ENCODE data around the gene NSG1. TPM values are rescaled to one million over a fixed set of nuclear protein-coding genes. Genes with fewer than 3 reads are reported as not detected.

The NSG1 gene
- total and polyA plus RNA-seq, 4 donors = 145 to 362 (median 248) TPM

GRCh38 chr4:4440333-4441061, 53.6 kb downstream of the NSG1 start:
- no peaks in the 10 kb centered on the region for H3K9me3 ChIP-seq (ENCODE audit: control insufficient read depth, insufficient read depth, low read length)
- no peaks in the 10 kb centered on the region for H3K27me3 ChIP-seq (ENCODE audit: control insufficient read depth, insufficient read depth, low read length)
- no CpG with 5 or more reads among the region's 2 CpGs for WGBS (ENCODE audit: insufficient coverage)
- H3K27ac ChIP-seq (ENCODE audit: low read depth, low read length) = no peak overlapping the region
- H3K4me3 ChIP-seq (ENCODE audit: low read depth, low read length) = no peak overlapping the region
- no peaks in the 10 kb centered on the region for H3K4me1 ChIP-seq (ENCODE audit: control insufficient read depth, insufficient read depth, low read length)
- DNase-seq (ENCODE audit: low read depth in 4 of 6, low spot score in 6 of 6) = no peak
- peaks cover 10% of the 10 kb centered on the region for H3K36me3 ChIP-seq (ENCODE audit: control insufficient read depth, insufficient read depth, low read length)

- H3K9me3 ChIP-seq (ENCODE audit: control insufficient read depth, insufficient read depth, low read length) = no peaks in the 10 kb centered on the region
- no peak for DNase-seq (ENCODE audit: low read depth in 4 of 6, low spot score in 6 of 6)
These were observed 56.9 kb downstream of the NSG1 start for GRCh38 chr4:4443821-4444220.

GRCh38 chr4:4446434-4446833, 59.5 kb downstream of the NSG1 start:
- Histone ChIP-seq H3K4me1 (ENCODE audit: control insufficient read depth, insufficient read depth, low read length) (no peaks in the 10 kb centered on the region), H3K9me3 (ENCODE audit: control insufficient read depth, insufficient read depth, low read length) (no peaks in the 10 kb centered on the region), H3K27ac (ENCODE audit: low read depth, low read length) (no peak overlapping the region), H3K27me3 (ENCODE audit: control insufficient read depth, insufficient read depth, low read length) (no peaks in the 10 kb centered on the region), H3K36me3 (ENCODE audit: control insufficient read depth, insufficient read depth, low read length) (no peaks in the 10 kb centered on the region), H3K4me3 (ENCODE audit: low read depth, low read length) (no peak overlapping the region)
- DNase-seq (ENCODE audit: low read depth in 4 of 6, low spot score in 6 of 6) = no peak

More at GRCh38 chr4:4443821-4444220, 56.9 kb downstream of the NSG1 start:
- peaks cover 2% of the 10 kb centered on the region for H3K36me3 ChIP-seq (ENCODE audit: control insufficient read depth, insufficient read depth, low read length)
- no peaks in the 10 kb centered on the region for H3K27me3 ChIP-seq (ENCODE audit: control insufficient read depth, insufficient read depth, low read length)
- WGBS (ENCODE audit: insufficient coverage) = 63% methylated on average over 1 of the region's 2 CpGs
- no peak overlapping the region for H3K27ac ChIP-seq (ENCODE audit: low read depth, low read length)
- no peak overlapping the region for H3K4me3 ChIP-seq (ENCODE audit: low read depth, low read length)
- H3K4me1 ChIP-seq (ENCODE audit: control insufficient read depth, insufficient read depth, low read length) = no peaks in the 10 kb centered on the region

GRCh38 chr4:4455210-4455865, 68.4 kb downstream of the NSG1 start:
- no peaks in the 10 kb centered on the region for H3K9me3 ChIP-seq (ENCODE audit: control insufficient read depth, insufficient read depth, low read length)
- no peak for DNase-seq (ENCODE audit: low read depth in 4 of 6, low spot score in 6 of 6)
- WGBS (ENCODE audit: insufficient coverage) = 79% methylated on average over 5 of the region's 5 CpGs
- H3K4me1 ChIP-seq (ENCODE audit: control insufficient read depth, insufficient read depth, low read length) = no peaks in the 10 kb centered on the region
- no peak overlapping the region for H3K4me3 ChIP-seq (ENCODE audit: low read depth, low read length)
- H3K27me3 ChIP-seq (ENCODE audit: control insufficient read depth, insufficient read depth, low read length) = no peaks in the 10 kb centered on the region
- no peak overlapping the region for H3K27ac ChIP-seq (ENCODE audit: low read depth, low read length)
- H3K36me3 ChIP-seq (ENCODE audit: control insufficient read depth, insufficient read depth, low read length) = peaks cover 10% of the 10 kb centered on the region

- 90% methylated on average over 7 of the region's 7 CpGs for WGBS (ENCODE audit: insufficient coverage)
- no peak overlapping the region for H3K4me3 ChIP-seq (ENCODE audit: low read depth, low read length)
- no peaks in the 10 kb centered on the region for H3K4me1 ChIP-seq (ENCODE audit: control insufficient read depth, insufficient read depth, low read length)
- no peak overlapping the region for H3K27ac ChIP-seq (ENCODE audit: low read depth, low read length)
- H3K27me3 ChIP-seq (ENCODE audit: control insufficient read depth, insufficient read depth, low read length) = no peaks in the 10 kb centered on the region
- no peak for DNase-seq (ENCODE audit: low read depth in 4 of 6, low spot score in 6 of 6)
- H3K36me3 ChIP-seq (ENCODE audit: control insufficient read depth, insufficient read depth, low read length) = peaks cover 10% of the 10 kb centered on the region
- no peaks in the 10 kb centered on the region for H3K9me3 ChIP-seq (ENCODE audit: control insufficient read depth, insufficient read depth, low read length)
These were observed 69.4 kb downstream of the NSG1 start for GRCh38 chr4:4456351-4456750.

GRCh38 chr4:4456816-4457578, 70.1 kb downstream of the NSG1 start:
- 100% methylated on average over 1 of the region's 8 CpGs for WGBS (ENCODE audit: insufficient coverage)
- Histone ChIP-seq H3K36me3 (ENCODE audit: control insufficient read depth, insufficient read depth, low read length) (peaks cover 10% of the 10 kb centered on the region), H3K27ac (ENCODE audit: low read depth, low read length) (no peak overlapping the region)

GRCh38 chr4:4457803-4458553, 71.1 kb downstream of the NSG1 start:
- DNase-seq (ENCODE audit: low read depth in 4 of 6, low spot score in 6 of 6) = no peak
- peaks cover 5% of the 10 kb centered on the region for H3K4me1 ChIP-seq (ENCODE audit: control insufficient read depth, insufficient read depth, low read length)
- no peaks in the 10 kb centered on the region for H3K9me3 ChIP-seq (ENCODE audit: control insufficient read depth, insufficient read depth, low read length)
- no peaks in the 10 kb centered on the region for H3K27me3 ChIP-seq (ENCODE audit: control insufficient read depth, insufficient read depth, low read length)
- H3K27ac ChIP-seq (ENCODE audit: low read depth, low read length) = no peak overlapping the region
- 70% methylated on average over 1 of the region's 5 CpGs for WGBS (ENCODE audit: insufficient coverage)
- no peak overlapping the region for H3K4me3 ChIP-seq (ENCODE audit: low read depth, low read length)
- H3K36me3 ChIP-seq (ENCODE audit: control insufficient read depth, insufficient read depth, low read length) = peaks cover 10% of the 10 kb centered on the region

More at GRCh38 chr4:4456816-4457578, 70.1 kb downstream of the NSG1 start:
- Histone ChIP-seq H3K4me1 (ENCODE audit: control insufficient read depth, insufficient read depth, low read length) (peaks cover 5% of the 10 kb centered on the region), H3K27me3 (ENCODE audit: control insufficient read depth, insufficient read depth, low read length) (no peaks in the 10 kb centered on the region), H3K4me3 (ENCODE audit: low read depth, low read length) (no peak overlapping the region), H3K9me3 (ENCODE audit: control insufficient read depth, insufficient read depth, low read length) (no peaks in the 10 kb centered on the region)
- no peak for DNase-seq (ENCODE audit: low read depth in 4 of 6, low spot score in 6 of 6)

GRCh38 chr4:4459181-4459580, 72.3 kb downstream of the NSG1 start:
- 90% methylated on average over 2 of the region's 5 CpGs for WGBS (ENCODE audit: insufficient coverage)

GRCh38 chr4:4460759-4461158, 73.9 kb downstream of the NSG1 start:
- 100% methylated on average over 2 of the region's 6 CpGs for WGBS (ENCODE audit: insufficient coverage)
- H3K27ac ChIP-seq (ENCODE audit: low read depth, low read length) = no peak overlapping the region
- H3K9me3 ChIP-seq (ENCODE audit: control insufficient read depth, insufficient read depth, low read length) = no peaks in the 10 kb centered on the region
- H3K36me3 ChIP-seq (ENCODE audit: control insufficient read depth, insufficient read depth, low read length) = peaks cover 10% of the 10 kb centered on the region
- no peaks in the 10 kb centered on the region for H3K27me3 ChIP-seq (ENCODE audit: control insufficient read depth, insufficient read depth, low read length)
- no peak for DNase-seq (ENCODE audit: low read depth in 4 of 6, low spot score in 6 of 6)
- H3K4me1 ChIP-seq (ENCODE audit: control insufficient read depth, insufficient read depth, low read length) = peaks cover 5% of the 10 kb centered on the region
- H3K4me3 ChIP-seq (ENCODE audit: low read depth, low read length) = no peak overlapping the region

More at GRCh38 chr4:4459181-4459580, 72.3 kb downstream of the NSG1 start:
- Histone ChIP-seq H3K27ac (ENCODE audit: low read depth, low read length) (no peak overlapping the region), H3K36me3 (ENCODE audit: control insufficient read depth, insufficient read depth, low read length) (peaks cover 10% of the 10 kb centered on the region), H3K27me3 (ENCODE audit: control insufficient read depth, insufficient read depth, low read length) (no peaks in the 10 kb centered on the region), H3K9me3 (ENCODE audit: control insufficient read depth, insufficient read depth, low read length) (no peaks in the 10 kb centered on the region), H3K4me1 (ENCODE audit: control insufficient read depth, insufficient read depth, low read length) (peaks cover 5% of the 10 kb centered on the region), H3K4me3 (ENCODE audit: low read depth, low read length) (no peak overlapping the region)
- peak in 1 of 6 donors; percentile 64 for DNase-seq (ENCODE audit: low read depth in 4 of 6, low spot score in 6 of 6)

Data from spinal cord (tissue), 10 donors.